Fibroblast of lung (primary cell): ENCODE measurements around the gene FBXO38.

Experiments used
- EZH2 ChIP-seq: IDR thresholded peaks from 2 replicates; pipeline ENCODE4 v1.5.1; 2012; ENCODE audit warnings: low read length, control low read depth, mild to moderate bottlenecking; ENCODE audit errors: missing control alignments
- TF ChIP-seq, protein P1 (sequence below), 2 donors: IDR thresholded peaks in 1 of 2; conservative IDR thresholded peaks in 1 of 2; 1 replicate in 1 of 2; 2 replicates in 1 of 2; pipeline ENCODE4 v1.5.1; 2011 to 2012; ENCODE audit warnings: low read length in 2 of 2, control low read depth in 1 of 2, inconsistent platforms in 1 of 2, low read depth in 1 of 2, mild to moderate bottlenecking in 1 of 2

DNA sequence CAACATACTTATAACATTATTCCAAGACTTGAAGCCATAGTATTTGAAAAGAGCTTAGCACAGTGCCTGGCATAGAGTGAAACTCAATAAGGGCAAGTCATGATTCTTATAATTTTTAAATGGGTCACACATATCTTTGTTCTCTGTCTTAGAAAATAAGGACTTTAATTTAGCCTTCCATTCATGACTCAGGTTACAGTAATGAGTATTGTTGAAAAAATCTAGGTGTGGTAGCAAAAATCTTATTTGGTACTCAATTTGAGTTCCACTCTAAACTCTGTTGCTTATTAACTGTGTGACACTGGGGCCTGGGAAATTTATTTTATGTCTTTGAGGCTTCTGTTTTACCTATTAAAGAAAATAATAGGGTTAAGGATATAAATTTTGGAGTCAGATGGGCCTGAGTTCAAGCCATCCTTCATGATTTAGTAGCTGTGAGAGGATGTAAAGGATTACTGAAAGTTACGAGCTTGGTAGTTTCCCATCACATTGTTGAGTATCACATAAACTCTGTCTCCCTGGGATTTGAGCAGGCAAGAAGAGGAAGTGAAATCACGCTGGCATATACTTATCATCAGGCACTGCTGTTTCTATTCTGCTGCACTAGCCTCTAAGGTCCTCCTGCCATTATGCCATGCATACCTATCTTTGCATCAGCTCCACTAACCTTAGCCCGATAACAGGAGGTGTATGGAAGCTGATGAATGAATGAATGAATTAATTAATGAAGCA is 46.9 kb upstream of the FBXO38 start:
- TF ChIP-seq, protein P1, sequence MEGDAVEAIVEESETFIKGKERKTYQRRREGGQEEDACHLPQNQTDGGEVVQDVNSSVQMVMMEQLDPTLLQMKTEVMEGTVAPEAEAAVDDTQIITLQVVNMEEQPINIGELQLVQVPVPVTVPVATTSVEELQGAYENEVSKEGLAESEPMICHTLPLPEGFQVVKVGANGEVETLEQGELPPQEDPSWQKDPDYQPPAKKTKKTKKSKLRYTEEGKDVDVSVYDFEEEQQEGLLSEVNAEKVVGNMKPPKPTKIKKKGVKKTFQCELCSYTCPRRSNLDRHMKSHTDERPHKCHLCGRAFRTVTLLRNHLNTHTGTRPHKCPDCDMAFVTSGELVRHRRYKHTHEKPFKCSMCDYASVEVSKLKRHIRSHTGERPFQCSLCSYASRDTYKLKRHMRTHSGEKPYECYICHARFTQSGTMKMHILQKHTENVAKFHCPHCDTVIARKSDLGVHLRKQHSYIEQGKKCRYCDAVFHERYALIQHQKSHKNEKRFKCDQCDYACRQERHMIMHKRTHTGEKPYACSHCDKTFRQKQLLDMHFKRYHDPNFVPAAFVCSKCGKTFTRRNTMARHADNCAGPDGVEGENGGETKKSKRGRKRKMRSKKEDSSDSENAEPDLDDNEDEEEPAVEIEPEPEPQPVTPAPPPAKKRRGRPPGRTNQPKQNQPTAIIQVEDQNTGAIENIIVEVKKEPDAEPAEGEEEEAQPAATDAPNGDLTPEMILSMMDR (conservative IDR thresholded peaks at IDR 0.05 in 1 of 2, IDR thresholded peaks at IDR 0.05 in 1 of 2; ENCODE audit: low read depth in 1 of 2, low read length in 2 of 2), result no peak
- no peak for TF ChIP-seq EZH2
